Hypothalamus (tissue), 51 donors: ENCODE data around the gene TTLL12.

Experiments used
- DNase-seq, 51 donors: peaks; one replicate each; lab custom pipeline; 2025; lab: John Stamatoyannopoulos, UW

The TTLL12 gene

GRCh38 chr22:43200555-43200954 is 13.6 kb upstream of the TTLL12 start:
- DNase-seq: no peak

GRCh38 chr22:43200031-43200430 is 13.1 kb upstream of the TTLL12 start:
- DNase-seq: no peak

- DNase-seq: no peak
These were observed 12.6 kb upstream of the TTLL12 start for GRCh38 chr22:43199541-43199940.

GRCh38 chr22:43198936-43199335 is 12.0 kb upstream of the TTLL12 start:
- no peak for DNase-seq

- no peak for DNase-seq
These were observed 11.2 kb upstream of the TTLL12 start for GRCh38 chr22:43198126-43198525.

- DNase-seq: no peak
These were observed 10.5 kb upstream of the TTLL12 start for GRCh38 chr22:43197271-43197941.

GRCh38 chr22:43191831-43192230 is 4.9 kb upstream of the TTLL12 start:
- no peak for DNase-seq

- DNase-seq: no peak
These were observed 2.1 kb upstream of the TTLL12 start for GRCh38 chr22:43188829-43189545.

GRCh38 chr22:43187171-43188099 is 501 bp upstream of the TTLL12 start:
- peak; percentile 59 to 95 (median 89) for DNase-seq

GRCh38 chr22:43185860-43186261 is 1.1 kb downstream of the TTLL12 start:
- peak in 17 of 51 donors; percentile 4 to 43 (median 14) for DNase-seq

GRCh38 chr22:43183496-43184277 is 3.2 kb downstream of the TTLL12 start:
- no peak for DNase-seq

GRCh38 chr22:43182726-43183125 is 4.2 kb downstream of the TTLL12 start:
- no peak for DNase-seq

- DNase-seq: no peak
These were observed 4.8 kb downstream of the TTLL12 start for GRCh38 chr22:43182118-43182517.

GRCh38 chr22:43181321-43182076 is 5.4 kb downstream of the TTLL12 start:
- no peak for DNase-seq

- no peak for DNase-seq
These were observed 6.3 kb downstream of the TTLL12 start for GRCh38 chr22:43180670-43181069.

- DNase-seq: no peak
These were observed 7.1 kb downstream of the TTLL12 start for GRCh38 chr22:43179911-43180195.

GRCh38 chr22:43179146-43179910 is 7.6 kb downstream of the TTLL12 start:
- no peak for DNase-seq

GRCh38 chr22:43177479-43177878 is 9.5 kb downstream of the TTLL12 start:
- no peak for DNase-seq

- DNase-seq: no peak
These were observed 10.8 kb downstream of the TTLL12 start for GRCh38 chr22:43176090-43176489.
